Pancreas (tissue), 10 donors: ENCODE measurements around the gene DCTN4. TPM values are rescaled to one million over a fixed set of nuclear protein-coding genes. Genes with fewer than 3 reads are reported as not detected.

Experiments
- ATAC-seq, 4 donors: fragments of 200-7000 bp; cut with Tn5 transposase; one replicate each; pipeline versions ENCODE4 v1.8.0 to v1.9.1; 2020; ENCODE audit warnings: mild to moderate bottlenecking in 4 of 4, moderate library complexity in 4 of 4
- DNase-seq, 6 donors: peaks; one replicate each; pipeline ENCODE4 v3.0.0-alpha.2; 2020
- FAIRE-seq: peaks from 2 replicates; lab custom pipeline; 2012; peaks lifted over from hg19 to GRCh38; lab: Jason Lieb, UNC
- H3K27ac ChIP-seq, 4 donors: fragments of 200-600 bp; sonication (generic); 1 replicate in 3 of 4; 2 replicates in 1 of 4; pipeline versions ENCODE4 v1.5.0 to v1.8.0; 2020
- H3K27me3 ChIP-seq, 4 donors: fragments of 200-600 bp; one replicate each; pipeline ENCODE4 v1.8.0; 2021
- H3K36me3 ChIP-seq, 3 donors: fragments of 200-600 bp; sonication (generic) in 1 of 3; one replicate each; pipeline versions ENCODE4 v1.5.0 to v1.8.0; 2020 to 2021
- H3K4me1 ChIP-seq, 3 donors: fragments of 200-600 bp; one replicate each; pipeline ENCODE4 v1.8.0; 2021
- H3K4me3 ChIP-seq, 4 donors: fragments of 200-600 bp; sonication (generic) in 2 of 4; one replicate each; pipeline versions ENCODE4 v1.5.0 to v1.8.0; 2020 to 2021
- H3K9me3 ChIP-seq, 4 donors: fragments of 200-600 bp; one replicate each; pipeline ENCODE4 v1.8.0; 2021
- CTCF ChIP-seq, 4 donors: fragments of 200-600 bp; sonication (generic) in 3 of 4; IDR thresholded peaks; one replicate each; pipeline versions ENCODE4 v1.5.0 to v1.8.0; 2021; ENCODE audit warnings: antibody characterized with exemption in 4 of 4
- WGBS, 2 donors: extraction: QIAGEN DNeasy Blood & Tissue Kit; methylation state at CpG; one replicate each; pipeline ENCODE4 v1.1.7; 2013; 5-methylcytosine and 5-hydroxymethylcytosine counted together
- intact Hi-C, 3 donors: fragments of 100-400 bp; cut with DNase I; formaldehyde crosslinking; loops; one replicate each; pipeline versions ENCODE4 v1.11.1 to v1.14.2; 2022
- polyA plus RNA-seq, 2 donors: library from polyadenylated mRNA; stranded (reverse); fragments of 200-250 nt; gene quantifications; one replicate each; pipeline ENCODE4 v1.2.3, GENCODE V29; 2013
- total RNA-seq, 6 donors: library from RNA; stranded (reverse); fragmentation: NEBNext Ultra II Directional in 4 of 6; extraction: Animal tissue kit (Norgen Biotek cat#: 25700) in 4 of 6; gene quantifications; one replicate each; pipeline versions ENCODE4 v1.2.1 to v1.2.4, GENCODE V29; 2021 to 2023
- donor health status: healthy with polysubstance abuse.
- donor health status: DM: no; HTN: no; CAD: no; lungs with moderate emphysema.
- donor health status: DM: no; HTN: no; CAD: no.
- donor health status: control.
- donor health status: control.
- donor health status: Bipolar disorder and iron deficiency.
- donor health status: DM: yes; HTN: yes; CAD: no.
- donor health status: DM: no; HTN: no; CAD: no.
- donor health status: DM: no; HTN: no; CAD: no.
- donor health status: DM: yes; HTN: yes; CAD: no.

Gene DCTN4
- total and polyA plus RNA-seq, 8 donors, result 13.8 to 61.1 (median 45.1) TPM

DNA sequence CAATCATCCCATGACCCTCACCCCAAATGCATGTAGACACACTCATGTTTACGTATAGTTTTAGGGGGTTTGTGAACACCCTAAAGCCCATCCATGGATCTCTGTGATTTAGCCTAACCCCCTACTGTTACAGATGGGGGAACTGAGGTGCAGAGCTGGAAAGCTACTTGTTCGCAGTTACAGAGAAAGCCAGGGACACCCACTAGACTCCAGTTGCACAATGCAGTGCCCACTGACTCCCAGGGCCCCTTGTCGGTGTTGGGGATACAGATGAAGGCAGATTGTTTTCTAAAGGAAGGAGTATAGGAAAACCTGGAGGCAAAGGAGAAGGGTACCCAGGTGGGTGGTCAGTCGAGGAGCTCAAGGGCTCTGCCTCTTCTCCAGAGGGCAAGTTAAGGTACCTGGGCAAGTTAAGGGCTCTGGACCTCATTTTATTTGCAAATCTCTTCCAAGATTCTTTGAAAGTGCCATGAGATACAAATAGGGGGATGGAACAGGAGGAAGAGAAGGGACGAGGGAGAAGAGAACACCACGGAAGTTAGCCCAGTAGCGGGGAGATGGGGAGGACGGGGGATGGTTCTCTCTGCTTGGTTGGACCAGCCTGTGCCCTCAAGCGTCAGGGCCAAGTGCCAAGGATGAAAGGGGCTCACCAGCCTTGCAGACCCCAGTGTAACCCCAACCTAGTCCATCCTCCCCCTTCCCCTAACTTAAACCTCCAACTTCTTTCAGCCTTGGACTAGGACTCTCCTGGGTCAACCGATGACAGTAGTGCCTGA is 96.8 kb downstream of the DCTN4 start:
- Histone ChIP-seq H3K27me3 (no peaks in the 10 kb centered on the region), H3K27ac (no peak overlapping the region), H3K4me3 (no peak overlapping the region), H3K4me1 (no peaks in the 10 kb centered on the region), H3K9me3 (no peaks in the 10 kb centered on the region), H3K36me3 (no peaks in the 10 kb centered on the region)
- ATAC-seq, result no peak
- intact Hi-C loops, result no loop called here
- no peak for DNase-seq
- no peak for FAIRE-seq
- WGBS, 2 donors, result 71 to 80% methylated on average over 10 of the region's 10 CpGs
- TF ChIP-seq CTCF (IDR thresholded peaks at IDR 0.05), result no peak

- H3K27ac ChIP-seq, result no peak within 1 kb of the TSS
- 62 to 64% methylated on average over 7 of the region's 7 CpGs for WGBS, 2 donors
- no peaks in the 10 kb centered on the region for H3K9me3 ChIP-seq
- no peak within 1 kb of the TSS for H3K4me3 ChIP-seq
- no peak for FAIRE-seq
- no peaks in the 10 kb centered on the region for H3K36me3 ChIP-seq
- H3K27me3 ChIP-seq, result no peaks in the 10 kb centered on the region
- intact Hi-C loops, result no loop called here
- ATAC-seq, result no peak
- DNase-seq, result no peak
- no peak for TF ChIP-seq CTCF (IDR thresholded peaks at IDR 0.05)
- H3K4me1 ChIP-seq, result no peaks in the 10 kb centered on the region
These were observed 97.7 kb downstream of the DCTN4 start, which contains the start of gene MYOZ3 for GRCh38 chr5:150661086-150661485. TSS of gene MYOZ3 (plus strand) at chr5:150661251. CDS start at chr5:150662942, 1,691 bp downstream.

DNA sequence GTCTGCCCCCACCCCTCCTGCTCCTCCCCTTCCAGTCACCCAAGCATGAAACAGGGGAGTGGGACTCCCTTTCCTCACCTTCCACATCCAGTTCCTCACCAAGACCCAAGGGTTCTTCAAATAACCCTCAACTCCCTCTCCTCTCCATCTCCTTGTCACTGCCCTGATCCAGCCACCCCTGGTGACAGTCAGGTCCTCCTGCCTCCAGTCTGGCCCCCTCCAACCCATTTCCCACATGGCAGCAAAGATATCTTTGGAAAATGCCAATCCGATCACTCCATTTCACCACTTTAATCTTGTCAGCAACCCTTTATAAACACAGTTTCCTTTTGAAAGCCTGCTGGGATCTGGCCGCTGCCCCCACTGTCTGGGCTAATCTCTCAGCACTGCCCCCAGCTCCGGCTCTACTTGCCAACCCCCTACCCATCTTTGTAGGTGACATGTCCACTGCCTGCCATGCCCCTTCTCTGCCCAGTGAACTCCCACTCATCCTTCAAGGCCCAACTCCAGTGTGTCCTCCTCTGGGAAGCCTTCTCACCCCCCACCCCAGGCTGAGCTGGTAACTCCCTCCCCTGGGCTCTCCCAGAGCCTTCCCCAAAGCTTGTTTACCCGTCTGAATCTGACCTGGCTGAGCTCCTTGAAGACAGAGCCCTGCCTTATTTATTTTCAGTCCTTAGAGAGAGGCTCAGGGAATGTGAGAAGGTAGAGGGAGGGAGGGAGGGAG is 98.5 kb downstream of the DCTN4 start:
- Histone ChIP-seq H3K36me3 (no peaks in the 10 kb centered on the region), H3K27me3 (no peaks in the 10 kb centered on the region), H3K27ac (no peak overlapping the region), H3K4me1 (no peaks in the 10 kb centered on the region), H3K4me3 (no peak overlapping the region), H3K9me3 (no peaks in the 10 kb centered on the region)
- WGBS, 2 donors, result 48 to 54% methylated on average over 4 of the region's 4 CpGs
- DNase-seq (no peak), ATAC-seq (no peak), FAIRE-seq (no peak)
- intact Hi-C loops, result no loop called here
- no peak for TF ChIP-seq CTCF (IDR thresholded peaks at IDR 0.05)

DNA sequence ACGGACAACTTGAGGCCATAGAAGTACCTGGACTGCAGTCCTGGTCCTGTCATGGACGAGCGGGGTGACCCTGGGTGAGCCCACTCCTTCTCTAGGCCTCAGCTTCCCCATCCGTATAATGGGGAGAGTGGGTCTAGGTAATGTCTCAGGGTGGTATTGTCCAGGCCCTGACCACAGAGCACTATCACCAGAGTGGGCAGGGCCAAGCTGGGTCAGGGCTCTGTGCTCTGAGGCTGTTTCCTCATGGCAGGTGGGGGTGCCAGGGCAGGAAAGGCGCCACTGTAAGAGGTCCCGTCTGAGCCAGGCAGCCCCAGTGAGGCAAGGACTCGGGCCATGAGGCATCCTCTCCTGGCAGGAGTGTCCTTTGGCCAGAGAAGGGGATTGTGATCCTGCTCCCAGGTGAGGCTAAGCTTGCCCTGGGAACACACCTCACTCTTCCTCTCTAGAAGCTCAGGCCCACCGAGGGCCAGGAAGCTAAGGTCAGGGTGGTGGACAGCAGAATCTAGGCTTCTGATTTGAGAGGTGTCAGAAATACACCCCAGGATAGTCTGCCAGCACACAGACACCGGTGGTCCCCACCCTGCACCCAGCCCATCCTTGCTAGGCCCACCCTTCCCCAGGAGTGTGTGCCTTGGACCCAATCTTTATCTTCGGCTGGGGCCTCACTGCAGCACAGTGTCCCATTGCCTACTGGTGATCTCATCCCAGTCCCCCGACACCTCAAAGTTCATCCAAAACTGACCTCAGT is 99.3 kb downstream of the DCTN4 start:
- Histone ChIP-seq H3K4me1 (no peaks in the 10 kb centered on the region), H3K36me3 (no peaks in the 10 kb centered on the region), H3K4me3 (no peak overlapping the region), H3K27me3 (no peaks in the 10 kb centered on the region), H3K9me3 (no peaks in the 10 kb centered on the region), H3K27ac (no peak overlapping the region)
- DNase-seq (peak in 1 of 6 donors; percentile 13), FAIRE-seq (no peak), ATAC-seq (no peak)
- 75 to 83% methylated on average over 11 of the region's 11 CpGs for WGBS, 2 donors
- intact Hi-C loops, result loop anchor here in 2 of 3 donors (5.0 kb wide), 1 partner anchor 97 kb away; no protein-coding TSS in a partner anchor
- TF ChIP-seq CTCF (IDR thresholded peaks at IDR 0.05), result no peak
